Tibial nerve (tissue), 4 donors: ENCODE data around the gene GRP.

Source experiments
- EP300 ChIP-seq, 2 donors: sonication (generic); formaldehyde crosslinking; IDR thresholded peaks; one replicate each; pipeline ENCODE4 v1.6.1; 2017; ENCODE audit warnings: antibody characterized with exemption in 2 of 2, mild to moderate bottlenecking in 1 of 2
- POLR2A ChIP-seq, 2 donors: fragments of 450-650 bp; IDR thresholded peaks; one replicate each; pipeline ENCODE4 v1.6.1; 2017; ENCODE audit warnings: antibody characterized with exemption in 2 of 2, mild to moderate bottlenecking in 2 of 2, moderate library complexity in 2 of 2
- TF ChIP-seq, protein P1 (sequence below), 5 experiments: fragments of 200-600 bp in 3 of 5; fragments of 450-650 bp in 2 of 5; sonication (generic) in 3 of 5; IDR thresholded peaks; one replicate each; pipeline ENCODE4 v1.5.1; 2016 to 2019; ENCODE audit warnings: antibody characterized with exemption in 5 of 5, mild to moderate bottlenecking in 3 of 5, moderate library complexity in 2 of 5

DNA sequence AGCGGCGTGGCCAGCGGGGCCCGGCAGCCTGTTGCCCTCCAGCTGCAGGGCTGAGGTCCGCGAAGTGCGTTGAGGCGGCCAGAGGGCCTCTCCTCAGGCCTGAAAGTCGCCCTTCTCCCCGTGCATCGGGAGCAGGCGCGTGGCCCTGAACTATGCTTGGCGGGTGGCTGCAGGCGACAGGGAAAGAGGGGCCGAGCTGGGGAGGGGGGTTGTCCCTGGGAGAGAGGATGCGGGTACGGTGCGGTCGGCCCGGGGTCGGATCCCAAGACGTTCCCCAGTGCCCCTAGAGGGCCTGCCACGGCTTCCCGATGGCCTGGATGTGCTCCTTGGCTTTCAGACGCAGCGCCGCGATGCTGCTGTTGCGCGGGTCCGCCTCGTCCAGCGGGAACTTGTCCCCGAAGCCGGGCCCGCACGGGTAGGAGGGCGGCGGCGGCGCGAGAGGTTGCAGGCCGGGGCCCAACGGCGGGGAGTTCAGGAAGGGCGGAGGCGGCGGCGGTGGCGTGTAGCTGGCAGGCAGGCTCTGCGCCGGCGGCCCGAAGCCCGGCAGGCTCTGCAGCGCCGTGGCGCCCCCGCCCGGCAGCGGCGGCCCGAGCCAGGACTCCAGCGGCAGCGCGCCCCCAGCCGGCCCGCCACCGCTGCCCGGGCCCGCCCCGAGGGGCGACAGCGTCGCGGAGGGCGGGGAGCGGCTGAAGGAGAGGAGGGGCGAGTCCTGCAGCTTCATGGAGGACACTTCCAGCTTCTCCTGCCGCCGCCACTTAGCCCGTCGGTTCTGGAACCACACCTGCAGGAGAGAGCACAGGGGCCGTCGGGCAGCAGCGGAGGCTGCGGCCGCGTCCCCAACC, 49.0 kb downstream of the GRP start:
- TF ChIP-seq, protein P1, sequence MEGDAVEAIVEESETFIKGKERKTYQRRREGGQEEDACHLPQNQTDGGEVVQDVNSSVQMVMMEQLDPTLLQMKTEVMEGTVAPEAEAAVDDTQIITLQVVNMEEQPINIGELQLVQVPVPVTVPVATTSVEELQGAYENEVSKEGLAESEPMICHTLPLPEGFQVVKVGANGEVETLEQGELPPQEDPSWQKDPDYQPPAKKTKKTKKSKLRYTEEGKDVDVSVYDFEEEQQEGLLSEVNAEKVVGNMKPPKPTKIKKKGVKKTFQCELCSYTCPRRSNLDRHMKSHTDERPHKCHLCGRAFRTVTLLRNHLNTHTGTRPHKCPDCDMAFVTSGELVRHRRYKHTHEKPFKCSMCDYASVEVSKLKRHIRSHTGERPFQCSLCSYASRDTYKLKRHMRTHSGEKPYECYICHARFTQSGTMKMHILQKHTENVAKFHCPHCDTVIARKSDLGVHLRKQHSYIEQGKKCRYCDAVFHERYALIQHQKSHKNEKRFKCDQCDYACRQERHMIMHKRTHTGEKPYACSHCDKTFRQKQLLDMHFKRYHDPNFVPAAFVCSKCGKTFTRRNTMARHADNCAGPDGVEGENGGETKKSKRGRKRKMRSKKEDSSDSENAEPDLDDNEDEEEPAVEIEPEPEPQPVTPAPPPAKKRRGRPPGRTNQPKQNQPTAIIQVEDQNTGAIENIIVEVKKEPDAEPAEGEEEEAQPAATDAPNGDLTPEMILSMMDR (IDR thresholded peaks at IDR 0.05), result no peak
- TF ChIP-seq EP300 (IDR thresholded peaks at IDR 0.05) (no peak), POLR2A (IDR thresholded peaks at IDR 0.05) (no peak)
